ENCODE measurements around the gene RSPRY1. TPM values are rescaled to one million over a fixed set of nuclear protein-coding genes. Genes with fewer than 3 reads are reported as not detected.

Gene RSPRY1
- total and polyA plus RNA-seq, 2 of the 8 experiments (the other 6 are each of a cell fraction or from before 2014, with no cell fraction given), result 11.5 to 32.5 TPM

GRCh38 chr16:57155702-57156350 lies 30.3 kb upstream of the RSPRY1 start (continued):
- no peak for TF ChIP-seq SP2 (IDR thresholded peaks at IDR 0.05; ENCODE audit: low read length)
- no peak for TF ChIP-seq TEAD4 (IDR thresholded peaks at IDR 0.05; ENCODE audit: low read depth, low read length)

All from H1 (cell line).